Ishikawa (cell line): ENCODE data around the gene MAP4K4.

Experiments
- CEBPB ChIP-seq: IDR thresholded peaks from 2 replicates; pipeline ENCODE4 v1.6.1; 2012
- CREB1 ChIP-seq: IDR thresholded peaks from 2 replicates; pipeline ENCODE4 v1.6.1; 2012; ENCODE audit warnings: low read depth
- EGR1 ChIP-seq: IDR thresholded peaks from 2 replicates; pipeline ENCODE4 v1.6.1; 2012
- EP300 ChIP-seq: IDR thresholded peaks from 2 replicates; pipeline ENCODE4 v1.6.1; 2012; ENCODE audit warnings: borderline replicate concordance
- NFIC ChIP-seq: IDR thresholded peaks from 2 replicates; pipeline ENCODE4 v1.6.1; 2012
- TAF1 ChIP-seq: IDR thresholded peaks from 2 replicates; pipeline ENCODE4 v1.6.1; 2012; ENCODE audit warnings: low read depth, mild to moderate bottlenecking
- TEAD4 ChIP-seq: IDR thresholded peaks from 2 replicates; pipeline ENCODE4 v1.6.1; 2012
- ZBTB7A ChIP-seq: IDR thresholded peaks from 2 replicates; pipeline ENCODE4 v1.6.1; 2012; ENCODE audit warnings: low read depth
- TF ChIP-seq, protein P1 (sequence below): IDR thresholded peaks from 2 replicates; pipeline ENCODE4 v1.6.1; 2012
- TF ChIP-seq, protein P2 (sequence below): IDR thresholded peaks from 2 replicates; pipeline ENCODE4 v1.6.1; 2012; ENCODE audit warnings: low read depth, mild to moderate bottlenecking

DNA sequence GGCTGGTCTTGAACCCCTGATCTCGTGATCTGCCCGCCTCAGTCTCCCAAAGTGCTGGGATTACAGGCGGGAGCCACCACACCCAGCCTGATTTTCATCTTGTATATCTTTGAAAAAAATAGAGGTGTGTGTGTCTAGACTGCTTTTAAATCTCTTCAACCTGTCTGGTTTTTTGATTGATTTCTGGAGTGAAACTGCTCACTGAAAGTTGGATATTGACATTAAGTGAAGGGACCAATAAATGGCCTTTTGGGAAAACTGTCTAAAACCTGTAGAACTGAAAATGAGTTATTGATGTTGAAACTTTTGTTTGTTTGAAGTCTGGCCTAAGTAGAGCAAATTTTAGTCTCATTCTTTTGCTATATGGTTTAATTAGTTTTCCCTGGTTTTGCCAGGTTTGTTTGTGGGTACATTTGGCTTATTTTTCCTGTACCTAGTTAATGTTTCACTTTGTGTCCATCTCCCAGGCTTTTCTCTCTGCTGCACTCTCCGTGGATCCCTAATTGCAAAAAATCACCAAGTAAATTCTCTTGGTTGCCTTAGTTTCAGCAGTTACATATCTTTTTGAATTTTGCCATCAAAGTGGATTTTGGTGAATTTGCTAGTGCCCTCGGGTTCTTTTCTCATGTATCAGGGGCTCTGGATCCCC lies 144.3 kb downstream of the MAP4K4 start:
- no peak for TF ChIP-seq TAF1
- no peak for TF ChIP-seq NFIC
- no peak for TF ChIP-seq EP300
- TF ChIP-seq CEBPB: no peak
- TF ChIP-seq ZBTB7A: no peak
- TF ChIP-seq CREB1: no peak
- TF ChIP-seq EGR1: no peak
- TF ChIP-seq, protein P1, sequence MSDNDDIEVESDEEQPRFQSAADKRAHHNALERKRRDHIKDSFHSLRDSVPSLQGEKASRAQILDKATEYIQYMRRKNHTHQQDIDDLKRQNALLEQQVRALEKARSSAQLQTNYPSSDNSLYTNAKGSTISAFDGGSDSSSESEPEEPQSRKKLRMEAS: no peak
- TF ChIP-seq TEAD4: no peak
- TF ChIP-seq, protein P2, sequence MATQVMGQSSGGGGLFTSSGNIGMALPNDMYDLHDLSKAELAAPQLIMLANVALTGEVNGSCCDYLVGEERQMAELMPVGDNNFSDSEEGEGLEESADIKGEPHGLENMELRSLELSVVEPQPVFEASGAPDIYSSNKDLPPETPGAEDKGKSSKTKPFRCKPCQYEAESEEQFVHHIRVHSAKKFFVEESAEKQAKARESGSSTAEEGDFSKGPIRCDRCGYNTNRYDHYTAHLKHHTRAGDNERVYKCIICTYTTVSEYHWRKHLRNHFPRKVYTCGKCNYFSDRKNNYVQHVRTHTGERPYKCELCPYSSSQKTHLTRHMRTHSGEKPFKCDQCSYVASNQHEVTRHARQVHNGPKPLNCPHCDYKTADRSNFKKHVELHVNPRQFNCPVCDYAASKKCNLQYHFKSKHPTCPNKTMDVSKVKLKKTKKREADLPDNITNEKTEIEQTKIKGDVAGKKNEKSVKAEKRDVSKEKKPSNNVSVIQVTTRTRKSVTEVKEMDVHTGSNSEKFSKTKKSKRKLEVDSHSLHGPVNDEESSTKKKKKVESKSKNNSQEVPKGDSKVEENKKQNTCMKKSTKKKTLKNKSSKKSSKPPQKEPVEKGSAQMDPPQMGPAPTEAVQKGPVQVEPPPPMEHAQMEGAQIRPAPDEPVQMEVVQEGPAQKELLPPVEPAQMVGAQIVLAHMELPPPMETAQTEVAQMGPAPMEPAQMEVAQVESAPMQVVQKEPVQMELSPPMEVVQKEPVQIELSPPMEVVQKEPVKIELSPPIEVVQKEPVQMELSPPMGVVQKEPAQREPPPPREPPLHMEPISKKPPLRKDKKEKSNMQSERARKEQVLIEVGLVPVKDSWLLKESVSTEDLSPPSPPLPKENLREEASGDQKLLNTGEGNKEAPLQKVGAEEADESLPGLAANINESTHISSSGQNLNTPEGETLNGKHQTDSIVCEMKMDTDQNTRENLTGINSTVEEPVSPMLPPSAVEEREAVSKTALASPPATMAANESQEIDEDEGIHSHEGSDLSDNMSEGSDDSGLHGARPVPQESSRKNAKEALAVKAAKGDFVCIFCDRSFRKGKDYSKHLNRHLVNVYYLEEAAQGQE: no peak
